ENCODE measurements around the gene AUTS2. TPM values are rescaled to one million over a fixed set of nuclear protein-coding genes. Genes with fewer than 3 reads are reported as not detected.
"Not testable (repeated sequence)": the region's sequence is repeated elsewhere in the genome, so short reads cannot be mapped to it uniquely, and the experiment has no call there.

AUTS2 gene
- total RNA-seq, 1 donor from 2014 or later, result 9.9 TPM

- Histone ChIP-seq H3K27me3 (ENCODE audit: control insufficient read depth, insufficient read depth, low read length) (no peaks in the 10 kb centered on the region), H3K36me3 (ENCODE audit: control insufficient read depth, insufficient read depth, low read length) (no peaks in the 10 kb centered on the region), H3K4me3 (ENCODE audit: low read depth, low read length) (no peak overlapping the region)
- TF ChIP-seq CTCF (IDR thresholded peaks at IDR 0.05; ENCODE audit: insufficient read depth, low read length, poor library complexity, severe bottlenecking), result no peak
- DNase-seq (ENCODE audit: low read depth), result peak; percentile 10
These were observed 673.4 kb downstream of the AUTS2 start for GRCh38 chr7:70271617-70272081.

GRCh38 chr7:70275570-70275969 lies 677.3 kb downstream of the AUTS2 start:
- H3K27me3 ChIP-seq (ENCODE audit: control insufficient read depth, insufficient read depth, low read length); DNase-seq (ENCODE audit: low read depth); H3K4me3 ChIP-seq (ENCODE audit: low read depth, low read length); H3K36me3 ChIP-seq (ENCODE audit: control insufficient read depth, insufficient read depth, low read length): not testable (repeated sequence)

GRCh38 chr7:70285187-70285586 lies 686.9 kb downstream of the AUTS2 start:
- DNase-seq (ENCODE audit: low read depth), result no peak
- no peaks in the 10 kb centered on the region for H3K27me3 ChIP-seq (ENCODE audit: control insufficient read depth, insufficient read depth, low read length)
- TF ChIP-seq CTCF (IDR thresholded peaks at IDR 0.05; ENCODE audit: insufficient read depth, low read length, poor library complexity, severe bottlenecking), result no peak
- no peak overlapping the region for H3K4me3 ChIP-seq (ENCODE audit: low read depth, low read length)
- H3K36me3 ChIP-seq (ENCODE audit: control insufficient read depth, insufficient read depth, low read length), result no peaks in the 10 kb centered on the region

GRCh38 chr7:70285854-70286253 lies 687.6 kb downstream of the AUTS2 start:
- Histone ChIP-seq H3K36me3 (ENCODE audit: control insufficient read depth, insufficient read depth, low read length) (no peaks in the 10 kb centered on the region), H3K27me3 (ENCODE audit: control insufficient read depth, insufficient read depth, low read length) (no peaks in the 10 kb centered on the region), H3K4me3 (ENCODE audit: low read depth, low read length) (no peak overlapping the region)
- no peak for TF ChIP-seq CTCF (IDR thresholded peaks at IDR 0.05; ENCODE audit: insufficient read depth, low read length, poor library complexity, severe bottlenecking)
- no peak for DNase-seq (ENCODE audit: low read depth)

GRCh38 chr7:70288781-70289456 lies 690.6 kb downstream of the AUTS2 start:
- no peak for DNase-seq (ENCODE audit: low read depth)

GRCh38 chr7:70292716-70293115 lies 694.4 kb downstream of the AUTS2 start:
- TF ChIP-seq CTCF (IDR thresholded peaks at IDR 0.05; ENCODE audit: insufficient read depth, low read length, poor library complexity, severe bottlenecking), result no peak
- Histone ChIP-seq H3K36me3 (ENCODE audit: control insufficient read depth, insufficient read depth, low read length) (no peaks in the 10 kb centered on the region), H3K27me3 (ENCODE audit: control insufficient read depth, insufficient read depth, low read length) (no peaks in the 10 kb centered on the region), H3K4me3 (ENCODE audit: low read depth, low read length) (no peak overlapping the region)
- no peak for DNase-seq (ENCODE audit: low read depth)

More at GRCh38 chr7:70288781-70289456, 690.6 kb downstream of the AUTS2 start:
- TF ChIP-seq CTCF (IDR thresholded peaks at IDR 0.05; ENCODE audit: insufficient read depth, low read length, poor library complexity, severe bottlenecking), result no peak
- H3K36me3 ChIP-seq (ENCODE audit: control insufficient read depth, insufficient read depth, low read length), result no peaks in the 10 kb centered on the region
- H3K4me3 ChIP-seq (ENCODE audit: low read depth, low read length), result no peak overlapping the region
- no peaks in the 10 kb centered on the region for H3K27me3 ChIP-seq (ENCODE audit: control insufficient read depth, insufficient read depth, low read length)

Measured in kidney epithelial cell (primary cell).